Neural progenitor cell (in vitro differentiated cells): ENCODE data around the gene MRPS15.
"Not testable (repeated sequence)": the region's sequence is repeated elsewhere in the genome, so short reads cannot be mapped to it uniquely, and the experiment has no call there.

Source experiments
- CTCF ChIP-seq: fragments of 200-600 bp; sonication (generic); IDR thresholded peaks from 2 replicates; pipeline ENCODE4 v1.5.1; 2017; ENCODE audit warnings: antibody characterized with exemption, mild to moderate bottlenecking
- EZH2 ChIP-seq: fragments of 200-600 bp; sonication (generic); IDR thresholded peaks from 2 replicates; pipeline ENCODE4 v1.6.1; 2017; ENCODE audit warnings: antibody characterized with exemption, mild to moderate bottlenecking, moderate library complexity
- EZH2phosphoT487 ChIP-seq: fragments of 200-600 bp; sonication (generic); IDR thresholded peaks from 2 replicates; pipeline ENCODE4 v1.6.1; 2017; ENCODE audit warnings: antibody characterized with exemption

DNA sequence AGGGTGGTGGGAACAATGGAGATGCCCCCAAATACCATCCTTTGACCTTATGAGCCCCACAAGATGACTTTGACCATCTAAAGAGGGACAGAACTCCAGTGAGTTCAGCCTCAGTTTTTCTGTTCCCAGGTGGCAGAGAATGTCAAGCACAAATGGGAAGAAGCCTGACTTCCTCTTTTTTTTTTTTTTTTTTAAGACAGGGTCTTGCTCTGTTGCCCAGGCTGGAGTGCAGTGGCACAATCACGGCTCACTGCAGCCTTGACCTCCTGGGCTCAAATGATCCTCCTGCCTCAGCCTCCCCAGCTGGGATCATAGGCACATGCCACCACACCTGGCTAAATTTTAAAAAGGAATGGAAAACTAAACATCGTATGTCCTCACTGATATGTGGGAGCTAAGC, 47.0 kb upstream of the MRPS15 start:
- TF ChIP-seq CTCF, EZH2phosphoT487, EZH2: not testable (repeated sequence)
